Effector CD4-positive, alpha-beta T cell (primary cell): Measurements from ENCODE around the gene APOBEC3C.
"Not testable (repeated sequence)": the region's sequence is repeated elsewhere in the genome, so short reads cannot be mapped to it uniquely, and the experiment has no call there.

Experiments
- DNase-seq: peaks from one replicate; pipeline ENCODE4 v3.0.0-alpha.2; 2020

Gene APOBEC3C

GRCh38 chr22:39024519-39025308, 10.7 kb downstream of the APOBEC3C start:
- no peak for DNase-seq

GRCh38 chr22:39026509-39027150, 12.6 kb downstream of the APOBEC3C start:
- no peak for DNase-seq

- DNase-seq = no peak
These were observed 13.7 kb downstream of the APOBEC3C start for GRCh38 chr22:39027717-39028116.

- DNase-seq = no peak
These were observed 14.2 kb downstream of the APOBEC3C start for GRCh38 chr22:39028281-39028680.

GRCh38 chr22:39029227-39029626, 15.2 kb downstream of the APOBEC3C start:
- no peak for DNase-seq

GRCh38 chr22:39030705-39031104, 16.6 kb downstream of the APOBEC3C start:
- DNase-seq = no peak

- DNase-seq = not testable (repeated sequence)
These were observed 17.6 kb downstream of the APOBEC3C start for GRCh38 chr22:39031434-39032295.

GRCh38 chr22:39037071-39037470, 23.0 kb downstream of the APOBEC3C start:
- DNase-seq = not testable (repeated sequence)

- no peak for DNase-seq
These were observed 25.5 kb downstream of the APOBEC3C start for GRCh38 chr22:39039306-39040126.

GRCh38 chr22:39040155-39040537, 26.1 kb downstream of the APOBEC3C start:
- not testable (repeated sequence) for DNase-seq

- peak; percentile 46 for DNase-seq
These were observed 26.7 kb downstream of the APOBEC3C start, which contains the start of gene APOBEC3F for GRCh38 chr22:39040538-39041296. Gene APOBEC3F, plus strand, starts transcription at chr22:39040864. Its CDS starts 97 bp downstream, at chr22:39040961.

- no peak for DNase-seq
These were observed 27.9 kb downstream of the APOBEC3C start for GRCh38 chr22:39041908-39042307.

GRCh38 chr22:39043063-39043462, 29.0 kb downstream of the APOBEC3C start:
- not testable (repeated sequence) for DNase-seq

GRCh38 chr22:39045136-39045535, 31.1 kb downstream of the APOBEC3C start:
- DNase-seq = not testable (repeated sequence)

GRCh38 chr22:39049486-39049885, 35.4 kb downstream of the APOBEC3C start:
- not testable (repeated sequence) for DNase-seq

GRCh38 chr22:39051844-39052495, 37.9 kb downstream of the APOBEC3C start:
- not testable (repeated sequence) for DNase-seq

GRCh38 chr22:39055658-39056057, 41.6 kb downstream of the APOBEC3C start:
- no peak for DNase-seq

GRCh38 chr22:39061290-39061689, 47.2 kb downstream of the APOBEC3C start:
- not testable (repeated sequence) for DNase-seq

GRCh38 chr22:39061951-39062350, 47.9 kb downstream of the APOBEC3C start:
- DNase-seq = not testable (repeated sequence)

GRCh38 chr22:39063904-39064303, 49.8 kb downstream of the APOBEC3C start:
- not testable (repeated sequence) for DNase-seq
